Erythroblast (primary cell): ENCODE measurements around the gene SLC35B2.

Source experiments
- GATA1 ChIP-seq: IDR thresholded peaks from 2 replicates; pipeline ENCODE4 v1.6.1; 2011; ENCODE audit warnings: low read depth, mild to moderate bottlenecking, control low read depth, low read length, moderate library complexity
- POLR2A ChIP-seq: IDR thresholded peaks from 2 replicates; pipeline ENCODE4 v1.6.1; 2011; ENCODE audit warnings: mild to moderate bottlenecking, low read length

DNA sequence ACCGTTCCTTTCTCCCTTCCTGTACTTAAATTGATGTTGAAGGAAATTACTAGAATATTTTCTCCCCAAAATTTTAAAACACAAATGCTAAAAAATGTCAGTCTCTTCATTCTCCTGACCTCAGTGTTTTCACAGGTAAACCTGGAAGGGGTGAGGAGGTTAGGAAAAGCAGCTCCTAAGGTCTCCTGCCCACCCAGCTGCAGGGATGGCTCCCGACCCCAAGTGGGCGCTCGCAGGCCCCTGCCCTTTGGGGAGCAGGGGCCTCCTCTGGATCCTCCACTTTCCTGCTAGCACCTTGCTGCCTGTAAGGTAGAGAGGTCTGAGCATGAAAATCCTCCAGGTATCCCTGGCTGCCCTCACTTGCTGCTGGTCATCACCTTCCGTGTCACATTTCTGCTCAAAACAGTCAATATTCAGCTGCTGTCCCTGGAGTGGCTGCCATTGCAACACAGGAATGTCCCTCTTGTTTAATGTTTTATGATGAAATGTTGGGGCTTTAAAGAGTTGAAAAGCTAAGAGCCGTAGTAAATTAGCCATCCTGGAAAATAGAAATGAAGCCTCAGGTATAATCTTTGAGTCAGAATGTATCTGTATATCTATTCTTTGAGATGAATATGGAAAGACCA is 21.3 kb downstream of the SLC35B2 start:
- TF ChIP-seq POLR2A, result no peak
- no peak for TF ChIP-seq GATA1
